Measurements from ENCODE around the gene CNPY4.

Gene CNPY4

GRCh38 chr7:100093054-100093453 lies 26.4 kb upstream of the CNPY4 start:
- no peaks in the 10 kb centered on the region for H3K9me3 ChIP-seq (ENCODE audit: insufficient read depth, low read depth, low read length)
- peaks cover 26% of the 10 kb centered on the region; the same call in 1 of the 2 replicates for H3F3A ChIP-seq (ENCODE audit: low read depth)
- no peaks in the 10 kb centered on the region for H3K9me2 ChIP-seq (replicated peaks; ENCODE audit: low read depth, low read length)
- peaks cover 73% of the 10 kb centered on the region for H3K36me3 ChIP-seq (ENCODE audit: insufficient read depth, low read length)
- no peak overlapping the region for H3K9ac ChIP-seq (ENCODE audit: low read depth, low read length, poor library complexity, severe bottlenecking)
- peaks cover 62% of the 10 kb centered on the region for H4K20me1 ChIP-seq (ENCODE audit: insufficient read depth, low read length, poor library complexity, severe bottlenecking)
- peaks cover 75% of the 10 kb centered on the region for H3K79me2 ChIP-seq (ENCODE audit: insufficient read depth, low read length)
- H3K27me3 ChIP-seq (ENCODE audit: insufficient read depth, low read length, poor library complexity, severe bottlenecking), result no peaks in the 10 kb centered on the region
- no peak overlapping the region for H3K4me2 ChIP-seq (ENCODE audit: low read depth, low read length, poor library complexity, severe bottlenecking)
- no peak overlapping the region for H3K4me3 ChIP-seq (ENCODE audit: low read length, poor library complexity, severe bottlenecking)
- peaks cover 22% of the 10 kb centered on the region for H3K4me1 ChIP-seq (ENCODE audit: insufficient read depth, low read length, poor library complexity, severe bottlenecking)
- no peak overlapping the region for H2AFZ ChIP-seq (ENCODE audit: low read length)
- TF ChIP-seq CTCF (conservative IDR thresholded peaks at IDR 0.05; ENCODE audit: low read length) (no peak), EZH2phosphoT487 (IDR thresholded peaks at IDR 0.05; ENCODE audit: borderline replicate concordance) (no peak)

GRCh38 chr7:100093498-100093897 lies 25.9 kb upstream of the CNPY4 start:
- H3K9ac ChIP-seq (ENCODE audit: low read depth, low read length, poor library complexity, severe bottlenecking), result no peak overlapping the region
- H3K4me3 ChIP-seq (ENCODE audit: low read length, poor library complexity, severe bottlenecking), result no peak overlapping the region
- no peak overlapping the region for H3K4me2 ChIP-seq (ENCODE audit: low read depth, low read length, poor library complexity, severe bottlenecking)
- H3K36me3 ChIP-seq (ENCODE audit: insufficient read depth, low read length), result peaks cover 78% of the 10 kb centered on the region
- no peaks in the 10 kb centered on the region for H3K9me2 ChIP-seq (replicated peaks; ENCODE audit: low read depth, low read length)
- H3K9me3 ChIP-seq (ENCODE audit: insufficient read depth, low read depth, low read length), result no peaks in the 10 kb centered on the region
- H3K79me2 ChIP-seq (ENCODE audit: insufficient read depth, low read length), result peaks cover 75% of the 10 kb centered on the region
- TF ChIP-seq EZH2phosphoT487 (IDR thresholded peaks at IDR 0.05; ENCODE audit: borderline replicate concordance) (no peak), CTCF (conservative IDR thresholded peaks at IDR 0.05; ENCODE audit: low read length) (no peak)
- H4K20me1 ChIP-seq (ENCODE audit: insufficient read depth, low read length, poor library complexity, severe bottlenecking), result peaks cover 67% of the 10 kb centered on the region
- peaks cover 21% of the 10 kb centered on the region for H3K4me1 ChIP-seq (ENCODE audit: insufficient read depth, low read length, poor library complexity, severe bottlenecking)
- peaks cover 26% of the 10 kb centered on the region; the same call in 1 of the 2 replicates for H3F3A ChIP-seq (ENCODE audit: low read depth)
- no peaks in the 10 kb centered on the region for H3K27me3 ChIP-seq (ENCODE audit: insufficient read depth, low read length, poor library complexity, severe bottlenecking)
- no peak overlapping the region for H2AFZ ChIP-seq (ENCODE audit: low read length)

GRCh38 chr7:100093925-100094486 lies 25.4 kb upstream of the CNPY4 start:
- peaks cover 22% of the 10 kb centered on the region for H3K4me1 ChIP-seq (ENCODE audit: insufficient read depth, low read length, poor library complexity, severe bottlenecking)

More at GRCh38 chr7:100093925-100094486, 25.4 kb upstream of the CNPY4 start:
- Histone ChIP-seq H3F3A (ENCODE audit: low read depth) (peaks cover 26% of the 10 kb centered on the region; the same call in 1 of the 2 replicates), H4K20me1 (ENCODE audit: insufficient read depth, low read length, poor library complexity, severe bottlenecking) (peaks cover 72% of the 10 kb centered on the region), H3K27me3 (ENCODE audit: insufficient read depth, low read length, poor library complexity, severe bottlenecking) (no peaks in the 10 kb centered on the region), H3K9me2 (replicated peaks; ENCODE audit: low read depth, low read length) (no peaks in the 10 kb centered on the region), H3K79me2 (ENCODE audit: insufficient read depth, low read length) (peaks cover 76% of the 10 kb centered on the region), H3K9me3 (ENCODE audit: insufficient read depth, low read depth, low read length) (no peaks in the 10 kb centered on the region), H3K9ac (ENCODE audit: low read depth, low read length, poor library complexity, severe bottlenecking) (no peak overlapping the region), H3K36me3 (ENCODE audit: insufficient read depth, low read length) (peaks cover 83% of the 10 kb centered on the region), H3K4me2 (ENCODE audit: low read depth, low read length, poor library complexity, severe bottlenecking) (no peak overlapping the region), H2AFZ (ENCODE audit: low read length) (no peak overlapping the region), H3K4me3 (ENCODE audit: low read length, poor library complexity, severe bottlenecking) (no peak overlapping the region)
- TF ChIP-seq EZH2phosphoT487 (IDR thresholded peaks at IDR 0.05; ENCODE audit: borderline replicate concordance) (no peak), CTCF (conservative IDR thresholded peaks at IDR 0.05; ENCODE audit: low read length) (no peak)

All from Loucy (cell line).